ENCODE data around the gene RBMS1. TPM values are rescaled to one million over a fixed set of nuclear protein-coding genes. Genes with fewer than 3 reads are reported as not detected.

The RBMS1 gene, protein sequence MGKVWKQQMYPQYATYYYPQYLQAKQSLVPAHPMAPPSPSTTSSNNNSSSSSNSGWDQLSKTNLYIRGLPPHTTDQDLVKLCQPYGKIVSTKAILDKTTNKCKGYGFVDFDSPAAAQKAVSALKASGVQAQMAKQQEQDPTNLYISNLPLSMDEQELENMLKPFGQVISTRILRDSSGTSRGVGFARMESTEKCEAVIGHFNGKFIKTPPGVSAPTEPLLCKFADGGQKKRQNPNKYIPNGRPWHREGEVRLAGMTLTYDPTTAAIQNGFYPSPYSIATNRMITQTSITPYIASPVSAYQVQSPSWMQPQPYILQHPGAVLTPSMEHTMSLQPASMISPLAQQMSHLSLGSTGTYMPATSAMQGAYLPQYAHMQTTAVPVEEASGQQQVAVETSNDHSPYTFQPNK
- total RNA-seq (39.8 TPM), polyA plus RNA-seq (53.7 TPM)
- long read RNA-seq, donor 1, result 0 reads
- long read RNA-seq, donor 2, full-length matches to known transcripts, result 6 of 41 reads
- long read RNA-seq, donor 2, partial matches to known transcripts, result 35 of 41 reads
- long read RNA-seq, donor 2, other reads (novel, unspliced or antisense), result 0 of 41 reads
- long read RNA-seq, donor 3, full-length matches to known transcripts, result 7 of 7 reads
- long read RNA-seq, donor 3, partial matches to known transcripts, result 0 of 7 reads
- long read RNA-seq, donor 3, other reads (novel, unspliced or antisense), result 0 of 7 reads
- long read RNA-seq, donor 4, full-length matches to known transcripts, result 3 of 3 reads
- long read RNA-seq, donor 4, partial matches to known transcripts, result 0 of 3 reads
- long read RNA-seq, donor 4, other reads (novel, unspliced or antisense), result 0 of 3 reads
- long read RNA-seq, donor 5, full-length matches to known transcripts, result 4 of 20 reads
- long read RNA-seq, donor 5, partial matches to known transcripts, result 16 of 20 reads
- long read RNA-seq, donor 5, other reads (novel, unspliced or antisense), result 0 of 20 reads
- long read RNA-seq, donor 6, full-length matches to known transcripts, result 7 of 7 reads
- long read RNA-seq, donor 6, partial matches to known transcripts, result 0 of 7 reads
- long read RNA-seq, donor 6, other reads (novel, unspliced or antisense), result 0 of 7 reads
- long read RNA-seq, donor 7, full-length matches to known transcripts, result 5 of 5 reads
- long read RNA-seq, donor 7, partial matches to known transcripts, result 0 of 5 reads
- long read RNA-seq, donor 7, other reads (novel, unspliced or antisense), result 0 of 5 reads
- long read RNA-seq, donor 8, full-length matches to known transcripts, result 3 of 3 reads
- long read RNA-seq, donor 8, partial matches to known transcripts, result 0 of 3 reads
- long read RNA-seq, donor 8, other reads (novel, unspliced or antisense), result 0 of 3 reads
- long read RNA-seq, donor 9, partial matches to known transcripts, result 0 of 2 reads
- long read RNA-seq, donor 9, other reads (novel, unspliced or antisense), result 0 of 2 reads
- long read RNA-seq, donor 10, full-length matches to known transcripts, result 3 of 3 reads
- long read RNA-seq, donor 10, partial matches to known transcripts, result 0 of 3 reads
- long read RNA-seq, donor 10, other reads (novel, unspliced or antisense), result 0 of 3 reads

DNA sequence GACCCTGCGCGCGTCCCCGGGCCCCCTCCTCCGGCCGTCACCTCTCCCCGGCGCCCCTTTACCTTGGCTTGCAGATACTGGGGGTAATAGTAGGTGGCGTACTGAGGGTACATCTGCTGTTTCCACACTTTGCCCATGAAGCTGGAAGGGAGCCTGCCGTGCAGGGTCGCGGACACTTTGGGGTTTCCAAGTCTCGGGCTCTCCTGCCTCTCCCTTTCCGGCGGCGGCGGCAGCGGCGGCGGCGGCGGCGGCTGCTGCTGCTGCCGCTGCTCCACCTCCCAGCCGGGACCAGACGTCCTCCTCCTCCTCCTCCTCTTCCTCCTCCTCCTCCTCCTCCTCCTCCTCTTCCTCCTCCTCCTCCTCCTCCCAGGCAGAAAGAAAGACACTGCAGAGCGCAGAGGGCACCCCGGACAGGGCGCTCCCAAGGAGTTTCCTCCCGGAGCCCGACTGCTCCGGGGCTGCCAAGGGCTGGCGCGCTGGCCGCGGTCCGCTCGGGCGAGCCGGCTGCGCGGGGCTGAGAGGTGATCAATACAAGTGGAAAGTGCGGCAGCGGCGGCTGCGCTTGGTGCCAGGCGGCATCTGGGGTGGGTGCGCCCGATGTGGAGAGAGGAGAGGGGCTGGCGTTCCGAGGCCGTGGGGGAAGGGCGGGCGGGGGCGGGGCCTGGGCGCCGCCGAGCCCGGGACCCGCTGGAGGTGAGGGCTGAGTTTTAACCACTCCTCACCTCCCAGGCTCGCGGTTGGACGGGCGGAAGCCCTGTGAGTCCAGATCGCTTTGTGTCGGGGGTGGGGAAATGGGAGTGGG is at the start of gene RBMS1:
Gene RBMS1 (minus strand): TSS at position 581 of the 802 bp plus-strand sequence. CDS start 444 bp downstream, at position 137.
- peaks cover 0 to 11% of the 10 kb centered on the region in 2 donors for H3K27me3 ChIP-seq (ENCODE audit: control insufficient read depth in 2 of 2, insufficient read depth in 1 of 2, low read length in 1 of 2)
- H3K36me3 ChIP-seq (ENCODE audit: control insufficient read depth in 2 of 2, insufficient read depth in 2 of 2, low read length in 1 of 2), result no peaks in the 10 kb centered on the region
- 2% methylated on average over 66 of the region's 66 CpGs for WGBS
- H3K27ac ChIP-seq (ENCODE audit: low read depth in 1 of 2, low read length in 1 of 2), result peak within 1 kb of the TSS; percentile 54 to 95
- H3K9me3 ChIP-seq (ENCODE audit: control insufficient read depth in 2 of 2, insufficient read depth in 1 of 2, low read length in 1 of 2), result no peaks in the 10 kb centered on the region
- H3K4me3 ChIP-seq (ENCODE audit: low read length in 2 of 2), result peak within 1 kb of the TSS; percentile 65 to 72
- H3K4me1 ChIP-seq (ENCODE audit: control insufficient read depth in 2 of 2, insufficient read depth in 2 of 2, low read length in 2 of 2), result peaks cover 0 to 7% of the 10 kb centered on the region in 2 donors
- DNase-seq (ENCODE audit: low read depth in 6 of 9, low spot score in 9 of 9), result peak in 6 of 9 donors; percentile 47 to 77 (median 62)

DNA sequence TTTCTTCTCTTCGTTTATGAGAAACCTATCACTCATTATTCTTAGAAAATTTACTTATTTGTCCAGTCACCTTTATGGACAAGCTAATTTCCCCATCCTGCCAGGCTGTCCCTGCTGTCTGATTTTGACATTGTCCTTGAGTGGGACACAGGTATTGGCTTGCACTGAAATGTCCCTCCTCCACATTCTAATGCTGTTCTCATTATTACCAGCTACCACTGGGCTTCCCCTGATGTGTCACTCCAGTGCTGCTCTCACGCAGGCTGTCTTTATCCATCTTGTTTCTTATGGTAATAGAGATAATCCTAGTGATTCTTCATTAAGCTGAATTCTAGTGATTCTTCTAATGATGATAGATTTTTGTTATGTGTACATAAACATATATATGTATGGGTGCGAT is 48.1 kb upstream of the RBMS1 start:
- DNase-seq (ENCODE audit: low read depth in 6 of 9, low spot score in 9 of 9), result no peak
- H3K9me3 ChIP-seq (ENCODE audit: control insufficient read depth in 2 of 2, insufficient read depth in 1 of 2, low read length in 1 of 2), result no peaks in the 10 kb centered on the region
- no peaks in the 10 kb centered on the region for H3K36me3 ChIP-seq (ENCODE audit: control insufficient read depth in 2 of 2, insufficient read depth in 2 of 2, low read length in 1 of 2)
- no peaks in the 10 kb centered on the region for H3K27me3 ChIP-seq (ENCODE audit: control insufficient read depth in 2 of 2, insufficient read depth in 1 of 2, low read length in 1 of 2)
- no peak overlapping the region for H3K4me3 ChIP-seq (ENCODE audit: low read length in 2 of 2)
- no peaks in the 10 kb centered on the region for H3K4me1 ChIP-seq (ENCODE audit: control insufficient read depth in 2 of 2, insufficient read depth in 2 of 2, low read length in 2 of 2)
- H3K27ac ChIP-seq (ENCODE audit: low read depth in 1 of 2, low read length in 1 of 2), result no peak overlapping the region
- WGBS, result over 99% methylated on average over 3 of the region's 3 CpGs

DNA sequence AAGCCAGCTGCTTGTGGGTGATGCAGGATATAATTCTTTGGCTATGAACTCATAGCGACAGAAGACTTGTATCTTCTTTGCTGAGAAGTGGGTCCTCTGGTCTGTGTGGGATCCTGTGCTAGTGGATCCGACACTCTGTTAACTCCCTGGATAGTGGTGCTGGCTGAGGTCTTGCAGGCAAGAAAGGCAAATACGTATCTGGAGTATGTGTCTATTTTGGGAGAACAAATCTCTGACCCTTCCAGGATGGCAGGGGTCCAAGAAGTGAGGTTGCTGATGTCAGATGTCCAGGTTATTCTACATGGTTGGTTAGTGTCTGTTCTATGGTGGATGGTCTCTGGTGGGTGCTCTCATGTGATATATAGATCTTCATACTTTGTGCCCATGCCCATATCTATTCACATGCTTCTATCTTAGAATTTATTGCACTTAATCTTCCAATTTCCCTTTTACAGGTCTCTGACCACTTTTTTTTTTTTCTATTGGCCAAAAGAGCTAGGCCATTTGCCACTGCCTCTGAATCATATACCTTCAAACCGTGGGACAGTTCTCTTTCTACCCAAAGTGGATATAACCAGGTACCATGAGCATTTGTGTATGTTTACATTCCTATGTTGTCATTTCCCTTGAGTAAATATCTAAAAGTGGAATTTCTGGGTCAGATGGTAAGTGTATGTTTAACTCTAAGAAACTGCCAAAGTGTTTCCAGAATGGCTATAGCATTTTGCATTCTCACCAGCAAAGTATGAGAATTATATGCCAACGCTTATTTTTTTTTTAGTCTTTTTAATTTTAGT is 45.1 kb upstream of the RBMS1 start:
- Histone ChIP-seq H3K27me3 (ENCODE audit: control insufficient read depth in 2 of 2, insufficient read depth in 1 of 2, low read length in 1 of 2) (no peaks in the 10 kb centered on the region), H3K9me3 (ENCODE audit: control insufficient read depth in 2 of 2, insufficient read depth in 1 of 2, low read length in 1 of 2) (no peaks in the 10 kb centered on the region), H3K36me3 (ENCODE audit: control insufficient read depth in 2 of 2, insufficient read depth in 2 of 2, low read length in 1 of 2) (no peaks in the 10 kb centered on the region), H3K27ac (ENCODE audit: low read depth in 1 of 2, low read length in 1 of 2) (no peak overlapping the region), H3K4me3 (ENCODE audit: low read length in 2 of 2) (no peak overlapping the region), H3K4me1 (ENCODE audit: control insufficient read depth in 2 of 2, insufficient read depth in 2 of 2, low read length in 2 of 2) (no peaks in the 10 kb centered on the region)
- WGBS, result 98% methylated on average over 5 of the region's 5 CpGs
- no peak for DNase-seq (ENCODE audit: low read depth in 6 of 9, low spot score in 9 of 9)

DNA sequence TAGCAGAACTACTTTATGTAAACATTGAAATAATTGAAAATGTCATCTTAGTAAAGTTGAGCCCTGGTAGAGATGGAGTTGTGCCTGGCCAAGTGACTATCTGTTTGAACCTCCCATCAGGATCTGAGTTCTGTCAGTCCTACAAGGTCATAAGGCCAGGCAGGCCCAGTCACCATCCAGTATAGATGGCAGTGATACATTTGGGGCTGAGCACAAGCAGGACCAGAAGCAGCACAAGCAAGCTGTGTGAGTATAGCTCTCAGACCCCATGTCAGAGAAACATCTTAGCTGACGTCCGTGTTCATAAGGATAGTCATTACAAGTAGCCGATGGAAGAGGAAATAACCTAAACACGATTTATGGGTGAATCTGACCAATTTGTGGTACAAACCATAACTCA is 44.5 kb upstream of the RBMS1 start:
- Histone ChIP-seq H3K36me3 (ENCODE audit: control insufficient read depth in 2 of 2, insufficient read depth in 2 of 2, low read length in 1 of 2) (no peaks in the 10 kb centered on the region), H3K9me3 (ENCODE audit: control insufficient read depth in 2 of 2, insufficient read depth in 1 of 2, low read length in 1 of 2) (no peaks in the 10 kb centered on the region), H3K4me1 (ENCODE audit: control insufficient read depth in 2 of 2, insufficient read depth in 2 of 2, low read length in 2 of 2) (no peaks in the 10 kb centered on the region), H3K27ac (ENCODE audit: low read depth in 1 of 2, low read length in 1 of 2) (no peak overlapping the region), H3K27me3 (ENCODE audit: control insufficient read depth in 2 of 2, insufficient read depth in 1 of 2, low read length in 1 of 2) (no peaks in the 10 kb centered on the region), H3K4me3 (ENCODE audit: low read length in 2 of 2) (no peak overlapping the region)
- no peak for DNase-seq (ENCODE audit: low read depth in 6 of 9, low spot score in 9 of 9)
- WGBS, result 95% methylated on average over 4 of the region's 4 CpGs

DNA sequence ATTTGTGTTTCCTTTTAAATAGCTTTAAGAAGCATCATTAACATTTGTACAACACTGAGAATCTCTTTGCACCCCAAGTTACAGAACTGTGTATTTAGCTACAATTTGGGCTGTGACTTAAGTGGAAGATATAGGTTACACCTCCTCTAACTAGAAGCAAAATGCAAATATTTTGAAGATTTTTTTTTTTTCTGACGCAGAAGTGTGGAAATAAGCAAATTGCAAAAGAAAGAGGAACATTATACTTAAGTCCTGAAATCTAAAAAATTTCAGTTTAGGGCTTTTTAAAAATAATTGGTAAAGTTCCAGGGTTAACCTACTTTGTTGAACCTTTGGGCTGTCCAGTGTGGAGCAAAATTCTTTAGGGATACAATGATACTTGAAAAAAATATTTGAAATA is 41.4 kb upstream of the RBMS1 start:
- Histone ChIP-seq H3K4me1 (ENCODE audit: control insufficient read depth in 2 of 2, insufficient read depth in 2 of 2, low read length in 2 of 2) (no peaks in the 10 kb centered on the region), H3K27ac (ENCODE audit: low read depth in 1 of 2, low read length in 1 of 2) (no peak overlapping the region), H3K27me3 (ENCODE audit: control insufficient read depth in 2 of 2, insufficient read depth in 1 of 2, low read length in 1 of 2) (no peaks in the 10 kb centered on the region), H3K36me3 (ENCODE audit: control insufficient read depth in 2 of 2, insufficient read depth in 2 of 2, low read length in 1 of 2) (no peaks in the 10 kb centered on the region), H3K4me3 (ENCODE audit: low read length in 2 of 2) (no peak overlapping the region), H3K9me3 (ENCODE audit: control insufficient read depth in 2 of 2, insufficient read depth in 1 of 2, low read length in 1 of 2) (no peaks in the 10 kb centered on the region)
- DNase-seq (ENCODE audit: low read depth in 6 of 9, low spot score in 9 of 9), result no peak
- WGBS, result 99% methylated on average over 1 of the region's 1 CpG

DNA sequence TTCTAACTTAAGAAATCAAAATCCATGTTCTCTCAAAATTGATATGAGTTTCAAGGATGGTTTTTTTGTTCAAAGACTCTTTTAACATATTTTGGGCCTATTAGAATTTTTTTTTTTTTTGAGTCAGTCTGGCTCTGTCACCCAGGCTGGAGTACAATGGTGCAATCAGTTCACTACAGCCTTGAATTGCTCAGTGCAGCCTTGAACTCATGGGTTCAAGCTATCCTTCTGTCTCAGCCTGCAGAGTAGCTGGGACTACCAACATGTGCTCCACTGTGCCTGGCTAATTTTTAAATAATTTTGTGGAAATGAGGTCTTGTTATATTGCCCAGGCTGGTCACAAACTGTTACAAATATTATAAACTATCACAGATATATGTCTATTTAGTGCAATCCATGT is 40.6 kb upstream of the RBMS1 start:
- H3K27ac ChIP-seq (ENCODE audit: low read depth in 1 of 2, low read length in 1 of 2), result no peak overlapping the region
- H3K4me1 ChIP-seq (ENCODE audit: control insufficient read depth in 2 of 2, insufficient read depth in 2 of 2, low read length in 2 of 2), result no peaks in the 10 kb centered on the region
- no peaks in the 10 kb centered on the region for H3K27me3 ChIP-seq (ENCODE audit: control insufficient read depth in 2 of 2, insufficient read depth in 1 of 2, low read length in 1 of 2)
- no peak for DNase-seq (ENCODE audit: low read depth in 6 of 9, low spot score in 9 of 9)
- H3K9me3 ChIP-seq (ENCODE audit: control insufficient read depth in 2 of 2, insufficient read depth in 1 of 2, low read length in 1 of 2), result no peaks in the 10 kb centered on the region
- no peaks in the 10 kb centered on the region for H3K36me3 ChIP-seq (ENCODE audit: control insufficient read depth in 2 of 2, insufficient read depth in 2 of 2, low read length in 1 of 2)
- H3K4me3 ChIP-seq (ENCODE audit: low read length in 2 of 2), result no peak overlapping the region

DNA sequence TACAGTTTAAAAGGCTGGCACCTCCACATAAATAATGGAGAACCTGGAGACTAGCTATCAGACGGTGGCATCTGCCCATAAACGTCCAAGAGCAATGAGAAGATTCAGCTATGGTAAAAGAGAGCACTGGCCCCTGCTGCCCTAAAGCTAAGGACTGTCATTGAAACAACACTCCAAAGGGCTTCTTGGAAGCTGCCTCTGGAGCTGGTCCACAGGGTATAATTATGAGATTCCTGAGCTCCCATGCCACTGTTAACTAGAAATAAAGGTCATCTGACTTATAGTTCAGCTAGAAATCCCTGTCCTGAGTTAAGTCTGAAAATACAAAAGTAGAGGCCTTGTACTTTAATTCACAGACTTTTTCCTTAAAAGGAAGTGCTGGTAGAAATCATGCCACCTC is 39.9 kb upstream of the RBMS1 start:
- Histone ChIP-seq H3K4me1 (ENCODE audit: control insufficient read depth in 2 of 2, insufficient read depth in 2 of 2, low read length in 2 of 2) (no peaks in the 10 kb centered on the region), H3K36me3 (ENCODE audit: control insufficient read depth in 2 of 2, insufficient read depth in 2 of 2, low read length in 1 of 2) (no peaks in the 10 kb centered on the region), H3K27ac (ENCODE audit: low read depth in 1 of 2, low read length in 1 of 2) (no peak overlapping the region), H3K4me3 (ENCODE audit: low read length in 2 of 2) (no peak overlapping the region), H3K27me3 (ENCODE audit: control insufficient read depth in 2 of 2, insufficient read depth in 1 of 2, low read length in 1 of 2) (no peaks in the 10 kb centered on the region), H3K9me3 (ENCODE audit: control insufficient read depth in 2 of 2, insufficient read depth in 1 of 2, low read length in 1 of 2) (no peaks in the 10 kb centered on the region)
- no peak for DNase-seq (ENCODE audit: low read depth in 6 of 9, low spot score in 9 of 9)
- 96% methylated on average over 2 of the region's 2 CpGs for WGBS

Measured in thymus (tissue), 14 donors.